H1 (cell line): ENCODE measurements around the gene CTCF. TPM values are rescaled to one million over a fixed set of nuclear protein-coding genes. Genes with fewer than 3 reads are reported as not detected.

ENCODE experiments used
- CTCF ChIA-PET: fragments of 300-600 bp; sonication (Branson Sonifier 250); formaldehyde crosslinking; loops from one replicate; lab custom pipeline; 2021; ENCODE audit not compliant: partially characterized antibody; lab: Charles Lee
- POLR2A ChIA-PET: fragments of 300-600 bp; sonication (Branson Sonifier 250); formaldehyde crosslinking; loops from one replicate; lab custom pipeline; 2021; ENCODE audit warnings: inconsistent platforms; ENCODE audit not compliant: partially characterized antibody; lab: Charles Lee
- DNase-seq, 2 experiments: peaks; one replicate each; pipeline versions ENCODE4 v3.0.0 to v3.0.0-alpha.2; 2010 to 2022; ENCODE audit warnings: low spot score in 2 of 2, low read depth in 1 of 2, mixed read lengths in 1 of 2
- FAIRE-seq: peaks from 2 replicates; lab custom pipeline; 2011; peaks lifted over from hg19 to GRCh38; lab: Jason Lieb, UNC
- H2AFZ ChIP-seq: 2 replicates; pipeline ENCODE4 v1.8.1; 2012; ENCODE audit warnings: low read length, inconsistent platforms
- H2AK5ac ChIP-seq: 2 replicates; pipeline ENCODE4 v1.6.1; 2013; ENCODE audit warnings: low read depth, low read length
- H2BK120ac ChIP-seq: replicated peaks from 2 replicates; pipeline ENCODE3; 2013; ENCODE audit warnings: low read depth, low read length, inconsistent platforms
- H2BK12ac ChIP-seq: 2 replicates; pipeline ENCODE4 v1.6.1; 2013; ENCODE audit warnings: low read depth, low read length
- H2BK15ac ChIP-seq: 2 replicates; pipeline ENCODE4 v1.6.1; 2013; ENCODE audit warnings: low read length
- H2BK20ac ChIP-seq: 2 replicates; pipeline ENCODE4 v1.6.1; 2013; ENCODE audit warnings: low read length
- H2BK5ac ChIP-seq: 2 replicates; pipeline ENCODE4 v1.6.1; 2013; ENCODE audit warnings: low read depth, low read length
- H3K14ac ChIP-seq: 2 replicates; pipeline ENCODE4 v1.6.1; 2013; ENCODE audit warnings: inconsistent platforms; ENCODE audit not compliant: insufficient read length
- H3K18ac ChIP-seq: 2 replicates; pipeline ENCODE4 v1.6.1; 2013; ENCODE audit warnings: low read length; ENCODE audit errors: extremely low read depth
- H3K23ac ChIP-seq: 2 replicates; pipeline ENCODE4 v1.6.1; 2013; ENCODE audit warnings: inconsistent platforms; ENCODE audit not compliant: insufficient read length
- H3K23me2 ChIP-seq: 2 replicates; pipeline ENCODE4 v1.6.1; 2013; ENCODE audit warnings: low read depth, low read length
- H3K27ac ChIP-seq: 2 replicates; pipeline ENCODE4 v1.6.1; 2011; ENCODE audit warnings: low read depth, low read length, inconsistent platforms
- H3K27me3 ChIP-seq, 4 experiments: replicated peaks in 1 of 4; 1 replicate in 1 of 4; 2 replicates in 3 of 4; pipeline versions ENCODE4 v1.6.1 to v1.8.1; 2011 to 2013; ENCODE audit warnings: low read length in 3 of 4, mild to moderate bottlenecking in 3 of 4, inconsistent platforms in 2 of 4, mixed read lengths in 2 of 4, moderate library complexity in 1 of 4; ENCODE audit not compliant: control insufficient read depth in 3 of 4, insufficient read depth in 3 of 4; ENCODE audit errors: extremely low read depth in 1 of 4
- H3K36me3 ChIP-seq, 4 experiments: 2 replicates each; pipeline versions ENCODE4 v1.6.1 to v1.8.1; 2011 to 2013; ENCODE audit warnings: mild to moderate bottlenecking in 4 of 4, low read length in 3 of 4, moderate library complexity in 2 of 4, control low read depth in 1 of 4, inconsistent platforms in 1 of 4; ENCODE audit not compliant: insufficient read depth in 4 of 4, control insufficient read depth in 2 of 4
- H3K4ac ChIP-seq: replicated peaks from 2 replicates; pipeline ENCODE3; 2013; ENCODE audit warnings: low read length, low read depth, mixed read lengths, inconsistent platforms; ENCODE audit not compliant: insufficient read length
- H3K4me1 ChIP-seq, 4 experiments: replicated peaks in 1 of 4; 1 replicate in 1 of 4; 2 replicates in 3 of 4; pipeline versions ENCODE4 v1.6.1 to v1.8.1; 2011 to 2013; ENCODE audit warnings: low read length in 3 of 4, inconsistent platforms in 2 of 4, mixed read lengths in 1 of 4; ENCODE audit not compliant: insufficient read depth in 4 of 4, control insufficient read depth in 3 of 4
- H3K4me2 ChIP-seq, 2 experiments: 2 replicates each; pipeline versions ENCODE4 v1.6.1 to v1.8.1; 2011 to 2013; ENCODE audit warnings: low read depth in 2 of 2, low read length in 2 of 2, control low read depth in 1 of 2, inconsistent platforms in 1 of 2, mild to moderate bottlenecking in 1 of 2; ENCODE audit not compliant: insufficient read depth in 1 of 2
- H3K4me3 ChIP-seq, 4 experiments: fragments of 200-600, 300-600 bp in 1 of 4; sonication (generic), shearing (Covaris generic), sonication (Bioruptor Twin) in 1 of 4; 2 replicates each; pipeline versions ENCODE4 v1.5.1 to v1.8.1; 2011 to 2016; ENCODE audit warnings: low read length in 4 of 4, low read depth in 3 of 4, control low read depth in 2 of 4, inconsistent platforms in 2 of 4, mild to moderate bottlenecking in 2 of 4, mixed read lengths in 1 of 4, moderate library complexity in 1 of 4; ENCODE audit not compliant: insufficient read depth in 2 of 4; ENCODE audit errors: extremely low read depth in 1 of 4
- H3K56ac ChIP-seq: replicated peaks from 2 replicates; pipeline ENCODE3; 2013; ENCODE audit warnings: low read depth, mild to moderate bottlenecking, mixed read lengths, low read length, inconsistent platforms; ENCODE audit not compliant: insufficient read length
- H3K79me1 ChIP-seq: 2 replicates; pipeline ENCODE4 v1.6.1; 2013; ENCODE audit warnings: low read depth, low read length, control low read depth
- H3K79me2 ChIP-seq, 2 experiments: 2 replicates each; pipeline versions ENCODE4 v1.6.1 to v1.8.1; 2012 to 2013; ENCODE audit warnings: low read length in 2 of 2, mild to moderate bottlenecking in 2 of 2, inconsistent platforms in 1 of 2; ENCODE audit not compliant: insufficient read depth in 2 of 2, control insufficient read depth in 1 of 2
- H3K9ac ChIP-seq, 4 experiments: replicated peaks in 1 of 4; 1 replicate in 1 of 4; 2 replicates in 3 of 4; pipeline versions ENCODE4 v1.6.1 to v1.8.1; 2011 to 2013; ENCODE audit warnings: low read depth in 3 of 4, low read length in 3 of 4, control low read depth in 2 of 4, mild to moderate bottlenecking in 2 of 4, moderate library complexity in 2 of 4, inconsistent platforms in 1 of 4; ENCODE audit errors: extremely low read depth in 1 of 4
- H3K9me3 ChIP-seq, 2 experiments: 2 replicates each; pipeline versions ENCODE4 v1.6.1 to v1.8.1; 2012 to 2013; ENCODE audit warnings: mild to moderate bottlenecking in 2 of 2, moderate library complexity in 2 of 2, control low read depth in 1 of 2, inconsistent platforms in 1 of 2, low read depth in 1 of 2, low read length in 1 of 2, mixed read lengths in 1 of 2; ENCODE audit not compliant: insufficient read depth in 2 of 2
- H4K20me1 ChIP-seq, 2 experiments: replicated peaks in 1 of 2; 2 replicates each; pipeline versions ENCODE3 to v1.8.1; 2011 to 2013; ENCODE audit warnings: inconsistent platforms in 2 of 2, low read length in 2 of 2, mild to moderate bottlenecking in 1 of 2; ENCODE audit not compliant: insufficient read depth in 2 of 2, control insufficient read depth in 1 of 2
- H4K5ac ChIP-seq: 2 replicates; pipeline ENCODE4 v1.6.1; 2013; ENCODE audit warnings: low read length, low read depth, mixed read lengths, inconsistent platforms; ENCODE audit not compliant: insufficient read length
- H4K8ac ChIP-seq: 2 replicates; pipeline ENCODE4 v1.8.0; 2013; ENCODE audit warnings: mild to moderate bottlenecking, moderate library complexity, low read length, inconsistent platforms; ENCODE audit not compliant: insufficient read depth; ENCODE audit errors: extremely low read depth
- H4K91ac ChIP-seq: replicated peaks from 2 replicates; pipeline ENCODE3; 2013; ENCODE audit warnings: low read length, mixed read lengths, inconsistent platforms; ENCODE audit not compliant: insufficient read length
- BCL11A ChIP-seq, 2 experiments: IDR thresholded peaks; one replicate each; pipeline ENCODE4 v1.6.1; 2011; ENCODE audit warnings: low read depth in 2 of 2, low read length in 2 of 2, mild to moderate bottlenecking in 2 of 2
- JUN ChIP-seq: IDR thresholded peaks from 2 replicates; pipeline ENCODE4 v1.6.1; 2011; ENCODE audit warnings: low read depth, mild to moderate bottlenecking, improper control_type of control experiment, low read length
- NANOG ChIP-seq: IDR thresholded peaks from 2 replicates; pipeline ENCODE4 v1.6.1; 2011; ENCODE audit warnings: low read length, low read depth, mild to moderate bottlenecking, inconsistent platforms; ENCODE audit not compliant: insufficient read depth, poor library complexity, severe bottlenecking
- POLR2AphosphoS5 ChIP-seq: IDR thresholded peaks from 2 replicates; pipeline ENCODE4 v1.6.1; 2011; ENCODE audit warnings: low read depth, low read length
- SRF ChIP-seq: IDR thresholded peaks from 2 replicates; pipeline ENCODE4 v1.6.1; 2011; ENCODE audit warnings: mild to moderate bottlenecking, low read depth, low read length, moderate library complexity
- TAF7 ChIP-seq: optimal IDR thresholded peaks from 2 replicates; pipeline ENCODE3; 2011; ENCODE audit warnings: low read depth, mild to moderate bottlenecking, inconsistent platforms, low read length, moderate library complexity, borderline replicate concordance
- TBP ChIP-seq: IDR thresholded peaks from 2 replicates; pipeline ENCODE4 v1.6.1; 2011; ENCODE audit warnings: low read depth, low read length, improper control_type of control experiment
- WGBS, 2 experiments: shearing (Covaris generic) in 1 of 2; methylation state at CpG; one replicate each; pipeline versions ENCODE4 v1.1.6 to v1.1.7; 2013 to 2015; ENCODE audit warnings: low lambda C conversion rate in 2 of 2, mixed read lengths in 2 of 2, inconsistent platforms in 1 of 2, low coverage in 1 of 2, missing lambda C conversion rate in 1 of 2; ENCODE audit not compliant: insufficient replicate concordance in 2 of 2, insufficient coverage in 1 of 2, insufficient read length in 1 of 2; ENCODE audit errors: extremely low coverage in 1 of 2, missing lambda C conversion rate in 1 of 2; 5-methylcytosine and 5-hydroxymethylcytosine counted together
- polyA plus RNA-seq, 7 experiments: library from polyadenylated mRNA; depleted of rRNA in 3 of 7; stranded (reverse) in 5 of 7; unstranded in 2 of 7; fragments of >200 nt in 5 of 7; fragments of 200-250 nt in 2 of 7; gene quantifications; 1 replicate in 5 of 7; 2 replicates in 1 of 7; 4 replicates in 1 of 7; pipeline versions ENCODE4 v1.2.1 to v1.2.3, GENCODE V29; 2011 to 2013; ENCODE audit warnings: missing spikeins in 2 of 7, mixed read lengths in 2 of 7
- total RNA-seq: library from RNA; stranded (reverse); fragmentation: NEBNext Ultra II Directional; extraction: Animal tissue kit (Norgen Biotek cat#: 25700); gene quantifications from 2 replicates; pipeline ENCODE4 v1.2.1, GENCODE V29; 2021

CTCF gene
- total and polyA plus RNA-seq, 2 of the 8 experiments (the other 6 are each of a cell fraction or from before 2014, with no cell fraction given) = 32.4 to 66.0 TPM

- ChIA-PET CTCF (interaction anchor here (0.6 to 18.0 kb wide), 18 partner anchors 9 to 201 kb away, joined by 3 to 202 read pairs (median 4); partner anchors contain the start of genes ACD, C16orf86, CTCF and ENKD1), POLR2A (interaction anchor here (0.8 to 4.5 kb wide), 11 partner anchors 44 to 203 kb away, joined by 3 to 27 read pairs (median 3); partner anchors contain the start of gene CTCF)
- no peak overlapping the region for H3K18ac ChIP-seq
- H2BK20ac ChIP-seq = 0 out of 2 replicates have a peak overlapping the region, but pooled peaks have one; percentile 13
- H3K36me3 ChIP-seq = peaks cover 4 to 20% (median 12%) of the 10 kb centered on the region in 4 experiments; a peak in 7 of 8 replicates
- H3K27me3 ChIP-seq = peaks cover 0 to 11% (median 6%) of the 10 kb centered on the region in 4 experiments; a peak in 4 of 7 replicates
- H2BK5ac ChIP-seq = no peak overlapping the region
- H4K8ac ChIP-seq = no peak overlapping the region; the same call in 1 of the 2 replicates
- no peak overlapping the region for H3K27ac ChIP-seq
- no peak overlapping the region for H3K9ac ChIP-seq
- no peaks in the 10 kb centered on the region for H3K79me1 ChIP-seq
- peaks cover 6% of the 10 kb centered on the region; the same call in 1 of the 2 replicates for H3K23me2 ChIP-seq
- H3K4ac ChIP-seq = no peak overlapping the region
- WGBS, 2 experiments = 81% methylated on average over 10 of the region's 10 CpGs; no CpG with 5 or more reads in 1 of the 2 experiments
- no peak overlapping the region for H3K23ac ChIP-seq
- H3K4me3 ChIP-seq = no peak overlapping the region
- H2BK12ac ChIP-seq = no peak overlapping the region
- peaks cover 0 to 1% of the 10 kb centered on the region in 2 experiments for H4K20me1 ChIP-seq
- FAIRE-seq = no peak
- no peak overlapping the region for H4K5ac ChIP-seq
- no peak overlapping the region for H3K4me2 ChIP-seq
- H3K14ac ChIP-seq = no peak overlapping the region
- no peak overlapping the region for H2BK15ac ChIP-seq
- no peaks in the 10 kb centered on the region for H3K79me2 ChIP-seq
- peaks cover 0 to 9% (median 2%) of the 10 kb centered on the region in 4 experiments; a peak in 5 of 7 replicates for H3K4me1 ChIP-seq
- H4K91ac ChIP-seq = no peak overlapping the region
- no peak for DNase-seq
- no peak overlapping the region for H2BK120ac ChIP-seq
- H2AK5ac ChIP-seq = no peak overlapping the region
- TF ChIP-seq JUN (no peak), BCL11A (IDR thresholded peaks at IDR 0.05; ENCODE audit: low read depth in 2 of 2, low read length in 2 of 2) (no peak), POLR2AphosphoS5 (no peak), TBP (no peak), TAF7 (no peak), NANOG (no peak), SRF (no peak)
- no peaks in the 10 kb centered on the region for H3K9me3 ChIP-seq
- no peak overlapping the region for H2AFZ ChIP-seq
- no peak overlapping the region for H3K56ac ChIP-seq
Observed at GRCh38 chr16:67641779-67642708, 79.7 kb downstream of the CTCF start.
